ENCODE results near the gene DPEP3.

GRCh38 chr16:67990018-67990386, 9.7 kb upstream of the DPEP3 start:
- TF ChIP-seq POLR2A (IDR thresholded peaks at IDR 0.05) (no peak), CTCF (IDR thresholded peaks at IDR 0.05) (no peak)

Data from body of pancreas (tissue), 4 donors.